Endodermal cell (in vitro differentiated cells): ENCODE measurements around the gene TMEM120B. TPM values are rescaled to one million over a fixed set of nuclear protein-coding genes. Genes with fewer than 3 reads are reported as not detected.

Experiments
- DNase-seq: peaks from one replicate; pipeline ENCODE4 v3.0.0-alpha.2; 2017
- H3K27ac ChIP-seq: 2 replicates; pipeline ENCODE4 v1.5.1; 2013; ENCODE audit warnings: mild to moderate bottlenecking, low read depth, low read length, moderate library complexity
- H3K27me3 ChIP-seq: 2 replicates; pipeline ENCODE4 v1.6.1; 2013; ENCODE audit warnings: mild to moderate bottlenecking, low read length, moderate library complexity; ENCODE audit not compliant: insufficient read depth, control insufficient read depth, poor library complexity, severe bottlenecking
- H3K36me3 ChIP-seq: 2 replicates; pipeline ENCODE4 v1.7.0; 2013; ENCODE audit warnings: mild to moderate bottlenecking, low read length, moderate library complexity; ENCODE audit not compliant: control insufficient read depth, insufficient read depth
- H3K4me1 ChIP-seq: one replicate; pipeline ENCODE4 v1.7.0; 2013; ENCODE audit warnings: low read length; ENCODE audit not compliant: control insufficient read depth, insufficient read depth
- H3K4me3 ChIP-seq: 2 replicates; pipeline ENCODE4 v1.5.1; 2013; ENCODE audit warnings: mild to moderate bottlenecking, low read length, moderate library complexity
- H3K9ac ChIP-seq: 2 replicates; pipeline ENCODE4 v1.6.1; 2013; ENCODE audit warnings: mild to moderate bottlenecking, low read length, moderate library complexity; ENCODE audit not compliant: poor library complexity, severe bottlenecking; ENCODE audit errors: extremely low read depth
- H3K9me3 ChIP-seq: 2 replicates; pipeline ENCODE4 v1.6.1; 2013; ENCODE audit warnings: mild to moderate bottlenecking, low read length, moderate library complexity; ENCODE audit not compliant: control insufficient read depth
- H3K27ac Mint-ChIP-seq: 2 replicates; pipeline ENCODE4 v1.8.0; 2020; ENCODE audit warnings: mixed read lengths
- H3K27me3 Mint-ChIP-seq: 2 replicates; pipeline ENCODE4 v1.8.0; 2021; ENCODE audit warnings: mild to moderate bottlenecking, mixed read lengths; ENCODE audit not compliant: insufficient read depth
- H3K36me3 Mint-ChIP-seq: 2 replicates; pipeline ENCODE4 v1.8.0; 2020; ENCODE audit warnings: low read depth, mixed read lengths
- H3K4me1 Mint-ChIP-seq: 2 replicates; pipeline ENCODE4 v1.8.0; 2020; ENCODE audit warnings: mixed read lengths
- H3K4me3 Mint-ChIP-seq: 2 replicates; pipeline ENCODE4 v1.8.0; 2020; ENCODE audit warnings: mild to moderate bottlenecking, moderate library complexity, mixed read lengths
- H3K9me3 Mint-ChIP-seq: 2 replicates; pipeline ENCODE4 v1.8.0; 2020; ENCODE audit warnings: mild to moderate bottlenecking, mixed read lengths
- CTCF ChIP-seq: fragments of 200-600 bp; sonication (generic); conservative IDR thresholded peaks from 2 replicates; pipeline ENCODE4 v1.5.0; 2021; ENCODE audit warnings: antibody characterized with exemption, mild to moderate bottlenecking
- WGBS, 2 experiments: methylation state at CpG; one replicate each; pipeline versions ENCODE4 v1.1.5 to v1.1.7; 2013; ENCODE audit warnings: missing lambda C conversion rate in 2 of 2, mixed read lengths in 1 of 2; ENCODE audit not compliant: insufficient coverage in 1 of 2, insufficient read length in 1 of 2; 5-methylcytosine and 5-hydroxymethylcytosine counted together
- total RNA-seq, 2 donors: library from RNA; stranded (reverse); fragmentation: NEBNext Ultra II Directional in 1 of 2; extraction: Animal tissue kit (Norgen Biotek cat#: 25700) in 1 of 2; gene quantifications; 2 replicates in 1 of 2; 3 replicates in 1 of 2; pipeline ENCODE4 v1.2.1, GENCODE V29; 2021

Gene TMEM120B
- total RNA-seq, 2 donors from 2014 or later: 21.8 to 25.3 TPM

DNA sequence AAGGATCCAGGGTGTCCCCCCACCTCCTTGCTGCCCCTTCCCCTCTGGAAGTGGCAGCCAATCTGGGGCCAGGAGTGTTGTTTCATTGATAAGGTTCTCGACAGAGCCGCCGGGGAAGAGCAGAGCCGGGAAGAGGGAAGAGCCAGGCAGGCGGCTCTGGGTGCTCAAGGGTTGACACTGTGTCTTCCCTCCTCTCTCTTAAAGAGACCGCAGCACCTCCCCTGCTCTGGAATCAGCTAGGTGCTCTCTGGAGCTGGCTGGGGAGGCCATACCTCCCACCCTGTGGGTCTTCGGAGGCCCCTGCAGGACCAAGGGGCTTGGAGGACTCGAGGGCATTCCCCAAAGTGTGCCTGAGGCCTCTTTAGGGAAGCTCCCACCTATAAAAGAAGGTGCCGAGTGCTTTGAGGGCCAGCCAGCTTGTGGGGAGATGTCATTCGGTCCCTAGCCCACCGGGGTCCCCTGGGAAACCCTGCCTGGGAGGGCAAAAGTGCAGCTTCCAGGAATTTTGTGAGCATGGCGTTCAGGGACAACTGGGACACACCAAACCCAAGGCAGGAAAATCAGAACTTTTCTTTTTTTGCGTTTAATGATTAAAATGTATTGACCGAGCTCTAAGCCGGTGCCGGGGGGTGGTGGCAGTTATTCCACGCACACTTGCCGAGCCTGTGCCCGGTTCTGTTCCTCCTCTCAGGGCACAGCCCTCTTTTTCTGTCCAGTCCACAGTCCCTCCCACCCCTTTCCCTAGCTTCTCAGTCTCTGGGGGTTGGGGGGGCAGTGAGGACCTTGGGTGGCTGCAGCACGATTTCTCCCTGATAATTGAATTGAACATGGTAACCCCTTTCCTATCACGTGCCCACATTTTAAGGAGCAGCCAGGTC, 94.2 kb downstream of the TMEM120B start:
- H3K4me1 Mint-ChIP-seq: peaks cover 21% of the 10 kb centered on the region
- no peaks in the 10 kb centered on the region for H3K27me3 Mint-ChIP-seq
- peaks cover 4% of the 10 kb centered on the region for H3K4me1 ChIP-seq
- H3K9ac ChIP-seq: peak overlapping the region; percentile 39
- no peaks in the 10 kb centered on the region for H3K9me3 Mint-ChIP-seq
- peak; percentile 78 for DNase-seq
- no peak for TF ChIP-seq CTCF
- H3K36me3 Mint-ChIP-seq: peaks cover 28% of the 10 kb centered on the region
- no peak overlapping the region for H3K27ac ChIP-seq
- peak overlapping the region; percentile 87 for H3K4me3 ChIP-seq
- peaks cover 28% of the 10 kb centered on the region for H3K36me3 ChIP-seq
- H3K27me3 ChIP-seq: no peaks in the 10 kb centered on the region
- H3K4me3 Mint-ChIP-seq: peak overlapping the region; percentile 91
- 59 to 61% methylated on average over 14 to 21 of the region's 21 CpGs for WGBS, 2 experiments
- H3K27ac Mint-ChIP-seq: peak overlapping the region; percentile 68
- no peaks in the 10 kb centered on the region for H3K9me3 ChIP-seq

DNA sequence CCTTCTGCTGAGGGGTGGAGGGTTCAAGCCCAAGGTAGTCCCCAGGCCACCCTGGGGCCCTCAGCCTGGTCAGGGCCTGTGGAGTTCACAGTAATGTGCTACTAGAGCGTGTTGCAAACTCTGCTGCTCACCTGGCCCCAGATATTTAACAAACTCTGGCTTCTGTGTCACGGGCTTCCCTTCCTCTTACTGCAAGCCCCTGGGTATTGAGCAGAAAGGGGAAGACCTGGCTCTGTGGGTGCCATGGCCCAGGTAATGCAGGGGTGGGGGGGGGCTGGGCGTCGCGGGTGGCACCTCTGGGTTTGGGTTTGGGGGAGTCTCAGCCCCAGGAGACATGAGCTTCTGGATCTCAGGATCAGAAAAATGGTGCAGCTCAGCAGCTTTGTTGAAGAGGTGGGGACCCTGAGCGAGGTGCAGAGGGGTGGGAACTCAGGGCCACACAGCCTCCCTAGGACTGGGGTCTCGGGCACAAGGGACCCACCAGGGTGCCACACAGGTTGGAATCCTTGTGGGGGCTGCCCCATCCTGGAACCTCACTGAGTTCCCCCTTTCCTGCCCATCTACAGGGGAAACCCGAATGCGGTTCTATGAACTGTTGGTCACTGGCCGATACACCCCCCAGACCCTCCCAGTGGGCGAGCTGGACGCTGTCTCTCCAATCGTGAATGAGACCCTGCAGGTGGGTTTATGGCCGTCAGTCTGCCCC, 95.2 kb downstream of the TMEM120B start:
- no peaks in the 10 kb centered on the region for H3K27me3 Mint-ChIP-seq
- no peaks in the 10 kb centered on the region for H3K9me3 Mint-ChIP-seq
- no peaks in the 10 kb centered on the region for H3K27me3 ChIP-seq
- H3K9me3 ChIP-seq: no peaks in the 10 kb centered on the region
- H3K27ac Mint-ChIP-seq: no peak overlapping the region
- 86 to 96% methylated on average over 10 to 14 of the region's 14 CpGs for WGBS, 2 experiments
- H3K4me3 Mint-ChIP-seq: peak overlapping the region; percentile 91
- TF ChIP-seq CTCF: no peak
- no peak overlapping the region for H3K27ac ChIP-seq
- peaks cover 4% of the 10 kb centered on the region for H3K4me1 ChIP-seq
- peaks cover 24% of the 10 kb centered on the region for H3K4me1 Mint-ChIP-seq
- peak overlapping the region; percentile 87 for H3K4me3 ChIP-seq
- no peak for DNase-seq
- H3K36me3 Mint-ChIP-seq: peaks cover 27% of the 10 kb centered on the region
- H3K9ac ChIP-seq: no peak overlapping the region
- peaks cover 29% of the 10 kb centered on the region for H3K36me3 ChIP-seq

- WGBS, 2 experiments: 95 to 97% methylated on average over 4 to 8 of the region's 8 CpGs
- H3K4me3 ChIP-seq: no peak overlapping the region
- no peak overlapping the region for H3K27ac ChIP-seq
- no peak overlapping the region for H3K4me3 Mint-ChIP-seq
- H3K4me1 Mint-ChIP-seq: peaks cover 30% of the 10 kb centered on the region
- H3K9ac ChIP-seq: no peak overlapping the region
- H3K36me3 ChIP-seq: peaks cover 36% of the 10 kb centered on the region
- DNase-seq: no peak
- TF ChIP-seq CTCF: no peak
- H3K9me3 ChIP-seq: no peaks in the 10 kb centered on the region
- H3K36me3 Mint-ChIP-seq: peaks cover 32% of the 10 kb centered on the region
- H3K27ac Mint-ChIP-seq: no peak overlapping the region
- H3K9me3 Mint-ChIP-seq: no peaks in the 10 kb centered on the region
- H3K27me3 Mint-ChIP-seq: no peaks in the 10 kb centered on the region
- peaks cover 4% of the 10 kb centered on the region for H3K4me1 ChIP-seq
- no peaks in the 10 kb centered on the region for H3K27me3 ChIP-seq
Measured at GRCh38 chr12:121808623-121809022, 96.1 kb downstream of the TMEM120B start.
